GM19025 (cell line): ENCODE results near the gene TBX21.
"Not testable (repeated sequence)": the region's sequence is repeated elsewhere in the genome, so short reads cannot be mapped to it uniquely, and the experiment has no call there.

Source experiments
- ATAC-seq: cut with Tn5 transposase; IDR thresholded peaks from one replicate; pipeline ENCODE4 v1.9.1; 2021; ENCODE audit warnings: mild to moderate bottlenecking, low read depth, moderate library complexity; ENCODE audit not compliant: unreplicated experiment

Gene TBX21

GRCh38 chr17:47760409-47761140 lies 27.5 kb downstream of the TBX21 start:
- no peak for ATAC-seq

DNA sequence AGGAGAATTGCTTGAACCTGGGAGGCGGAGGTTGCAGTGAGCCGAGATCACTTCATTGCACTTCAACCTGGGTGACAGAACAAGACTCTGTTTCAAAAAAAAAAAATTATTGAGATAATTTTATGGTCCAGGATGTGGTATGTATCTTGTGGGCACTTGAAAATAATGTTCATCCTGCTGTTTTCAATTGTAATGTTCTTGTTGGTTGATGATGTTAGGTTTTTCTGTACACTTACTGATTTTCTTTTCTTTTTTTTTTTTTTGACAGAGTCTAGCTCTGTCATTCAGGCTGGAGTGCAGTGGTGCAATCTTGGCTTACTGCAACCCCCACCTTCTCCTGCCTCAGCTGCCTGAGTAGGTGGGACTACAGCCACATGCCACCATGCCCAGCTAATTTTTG lies 29.7 kb downstream of the TBX21 start:
- ATAC-seq, result no peak

DNA sequence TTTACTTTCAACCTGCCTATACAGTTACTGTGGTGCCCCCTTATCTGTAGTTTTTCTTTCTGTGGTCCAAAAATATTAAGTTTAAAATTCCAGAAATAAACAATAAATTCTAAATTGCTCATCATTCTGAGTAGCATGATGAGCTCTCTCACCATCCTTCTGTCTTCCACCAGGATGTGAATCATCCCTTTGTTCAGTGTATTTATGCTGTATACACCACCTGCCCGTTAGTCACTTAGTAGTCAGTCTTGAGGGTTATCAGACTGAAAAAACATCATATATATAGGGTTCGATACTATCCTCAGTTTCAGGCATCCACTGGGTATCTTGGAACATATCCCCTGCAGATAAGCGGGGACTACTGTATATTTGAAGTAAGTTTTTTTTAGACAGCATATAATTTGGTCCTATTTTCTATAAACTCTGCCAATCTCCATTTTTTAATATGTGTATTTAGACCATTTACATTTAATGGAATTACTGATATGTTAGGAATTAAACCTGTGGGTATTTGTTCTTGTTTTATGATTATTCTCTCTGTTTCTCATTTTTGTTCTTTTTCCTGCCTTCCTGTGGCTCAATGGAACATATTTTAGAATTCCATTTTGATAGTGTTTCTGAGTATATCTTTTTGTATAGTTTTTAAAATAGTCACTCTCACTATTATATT lies 31.0 kb downstream of the TBX21 start:
- ATAC-seq, result no peak

DNA sequence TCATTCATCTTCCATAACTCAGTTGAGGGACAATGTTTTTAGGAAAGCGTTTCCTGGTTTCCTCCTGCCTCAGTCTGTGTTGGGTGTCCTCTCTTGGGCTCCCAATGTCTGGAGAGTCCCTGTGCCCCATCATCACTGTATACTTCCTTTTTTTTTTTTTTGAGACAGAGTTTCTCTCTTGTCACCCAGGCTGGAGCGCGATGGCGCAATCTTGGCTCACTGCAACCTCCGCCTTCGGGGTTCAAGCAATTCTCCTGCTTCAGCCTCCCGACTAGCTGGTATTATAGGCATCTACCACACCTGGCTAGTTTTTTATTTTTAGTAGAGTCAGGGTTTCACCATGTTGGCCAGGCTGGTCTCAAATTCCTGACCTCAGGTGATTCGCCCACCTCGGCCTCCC lies 40.6 kb downstream of the TBX21 start:
- not testable (repeated sequence) for ATAC-seq

DNA sequence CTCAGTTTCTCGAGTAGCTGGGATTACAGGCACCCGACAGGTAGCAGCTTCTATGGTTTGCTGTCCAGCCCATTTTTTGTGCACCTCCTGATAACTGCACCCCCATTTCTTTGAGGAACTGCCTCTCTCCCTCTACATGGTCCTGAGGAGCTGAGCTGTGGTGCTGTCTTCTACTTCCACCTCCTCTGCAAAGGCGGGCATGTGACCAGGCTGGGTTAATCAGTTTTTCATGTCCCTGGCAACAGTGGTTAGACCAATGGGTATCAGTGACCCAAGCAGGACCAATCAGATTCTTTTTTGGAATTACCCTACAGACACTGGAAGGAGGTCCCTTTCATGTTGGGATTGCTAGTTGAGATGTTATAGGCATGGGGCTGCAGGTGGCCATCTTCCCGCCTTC lies 41.3 kb downstream of the TBX21 start:
- ATAC-seq, result no peak

DNA sequence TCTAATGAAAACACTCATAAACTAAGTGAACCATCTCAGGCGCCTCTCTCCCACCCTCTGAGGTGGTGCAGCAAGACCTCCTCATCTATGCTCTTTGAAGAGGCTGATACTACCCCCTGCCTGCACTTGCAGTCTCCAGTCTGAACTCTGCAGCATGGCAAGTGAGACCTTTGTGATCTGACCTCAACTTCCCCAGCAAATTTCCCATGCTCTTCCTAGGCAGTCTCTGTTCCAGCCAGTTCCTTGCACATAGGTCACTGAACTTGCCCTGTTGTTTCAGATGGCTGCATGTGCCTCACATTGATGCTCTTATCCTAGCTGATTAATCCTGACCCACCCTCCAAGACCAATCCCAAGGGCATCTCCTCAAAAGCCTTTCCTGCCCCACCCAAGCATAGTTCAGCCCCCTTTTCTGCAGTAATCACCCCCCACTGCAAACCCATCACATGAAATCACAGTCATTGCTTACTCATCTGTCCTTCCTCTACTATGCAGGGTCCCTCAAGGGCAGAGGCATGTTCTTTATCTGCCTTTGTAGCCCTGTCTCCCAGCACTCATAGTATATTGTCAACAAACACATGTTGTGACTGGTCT lies 42.0 kb downstream of the TBX21 start:
- no peak for ATAC-seq

DNA sequence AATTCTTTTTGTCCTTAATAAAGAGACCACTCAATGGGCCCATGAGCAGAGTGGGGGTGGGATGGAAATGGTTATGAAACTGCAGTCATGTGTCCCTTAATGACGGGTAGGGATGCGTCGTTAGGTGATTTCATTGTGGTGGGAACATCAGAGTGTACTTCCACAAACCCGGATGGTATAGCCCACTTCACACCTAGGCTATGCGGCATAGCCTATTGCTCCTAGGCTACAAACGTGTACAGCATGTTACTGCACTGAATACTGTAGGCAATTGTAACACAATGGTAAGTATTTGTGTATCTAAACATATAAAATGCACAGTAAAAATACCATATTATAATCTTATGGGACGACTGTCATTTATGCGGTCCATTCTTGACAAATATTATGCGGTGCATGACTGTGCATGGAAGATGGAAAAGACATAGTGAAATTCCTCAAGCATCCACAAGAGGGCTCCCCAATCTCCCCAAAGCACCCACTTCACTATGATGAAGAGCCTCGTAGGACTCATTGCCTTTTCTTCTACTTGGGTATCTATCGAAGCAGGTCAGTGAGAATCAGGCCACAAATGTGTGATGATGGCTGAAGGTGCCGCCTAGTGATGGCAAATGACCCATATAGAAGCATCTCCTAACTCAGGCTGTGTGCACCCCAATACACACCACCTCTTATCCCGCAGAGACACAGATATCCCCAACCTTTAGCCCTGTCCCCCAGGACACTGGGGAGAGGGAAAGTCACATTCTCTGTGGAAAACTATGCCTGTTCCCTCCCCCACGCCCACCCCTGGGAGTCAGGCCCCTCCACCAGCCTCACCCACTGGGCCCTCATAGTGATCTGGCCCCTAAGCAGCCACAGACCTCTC lies 43.5 kb downstream of the TBX21 start:
- no peak for ATAC-seq

- no peak for ATAC-seq
These were observed 45.2 kb downstream of the TBX21 start for GRCh38 chr17:47778184-47778635.

GRCh38 chr17:47781397-47781796 lies 48.4 kb downstream of the TBX21 start:
- ATAC-seq, result no peak

- ATAC-seq, result no peak
These were observed 52.6 kb downstream of the TBX21 start for GRCh38 chr17:47785538-47786123.

- ATAC-seq, result no peak
These were observed 56.9 kb downstream of the TBX21 start for GRCh38 chr17:47789611-47790561.

DNA sequence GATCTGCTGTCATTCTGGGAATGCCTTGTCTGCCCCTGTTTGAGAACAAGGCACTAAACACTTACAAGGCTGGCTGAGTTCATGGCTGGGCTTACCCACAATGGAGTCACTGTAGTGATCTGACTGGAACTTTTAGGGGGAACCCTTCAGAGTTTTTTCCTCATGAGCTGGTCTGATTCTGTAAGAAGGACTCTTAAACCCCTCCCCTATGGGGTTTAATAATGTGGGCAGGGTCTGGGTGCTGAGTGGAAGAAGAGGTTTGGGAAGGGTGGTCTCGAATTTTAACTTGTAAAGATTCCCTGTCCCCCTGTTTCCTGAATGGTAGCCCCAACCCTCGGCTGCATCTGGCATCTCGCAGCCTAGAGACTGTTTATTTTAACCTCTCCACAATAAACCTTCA lies 58.0 kb downstream of the TBX21 start:
- no peak for ATAC-seq

DNA sequence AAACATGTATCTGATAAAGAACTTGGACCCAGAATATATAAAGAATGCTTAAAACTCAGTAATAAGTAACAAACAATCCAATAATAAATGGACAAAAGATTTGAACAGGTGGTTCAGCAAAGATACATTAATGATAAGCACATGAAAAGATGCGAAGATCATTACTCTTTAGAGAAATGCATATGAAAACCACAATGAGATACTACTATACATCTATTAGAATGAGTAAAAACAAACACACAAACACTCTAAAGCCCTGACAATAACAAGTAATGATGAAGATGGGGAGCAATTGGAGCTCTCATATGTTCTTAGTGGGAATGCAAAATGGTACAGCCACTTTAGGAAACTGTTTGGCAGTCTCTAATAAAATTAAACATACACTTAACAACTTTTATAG lies 59.4 kb downstream of the TBX21 start:
- ATAC-seq, result no peak

DNA sequence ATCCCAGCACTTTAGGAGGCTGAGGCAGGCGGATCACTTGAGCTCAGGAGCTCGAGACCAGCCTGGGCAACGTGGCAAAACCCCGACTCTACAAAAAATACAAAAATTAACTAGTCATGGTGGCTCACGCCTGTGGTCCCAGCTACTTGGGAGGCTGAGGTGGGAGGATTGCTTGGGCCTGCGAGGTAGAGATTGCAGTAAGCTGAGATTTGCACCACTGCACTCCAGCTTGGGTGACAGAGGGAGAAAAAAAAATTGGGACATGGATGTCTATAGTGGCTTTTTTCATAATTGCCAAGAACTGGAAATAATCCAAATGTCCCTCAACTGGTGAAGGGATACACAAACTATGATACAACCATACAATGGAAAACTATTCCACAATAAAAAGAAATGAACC lies 59.9 kb downstream of the TBX21 start:
- ATAC-seq, result no peak
